SK-N-MC (cell line): ENCODE data around the gene TCF3.

Experiments
- DNase-seq: peaks from one replicate; pipeline ENCODE4 v3.0.0-alpha.2; 2011; ENCODE audit warnings: low read depth, low spot score
- H3K27ac ChIP-seq: fragments of 200-600 bp; sonication (generic); 2 replicates; pipeline ENCODE4 v1.5.1; 2016; ENCODE audit warnings: mixed run types
- H3K36me3 ChIP-seq: fragments of 200-600 bp; sonication (generic); 2 replicates; pipeline ENCODE4 v1.6.1; 2017; ENCODE audit warnings: antibody characterized with exemption, low read length, mixed read lengths; ENCODE audit not compliant: insufficient read depth
- H3K4me3 ChIP-seq: fragments of 200-600 bp; sonication (generic); 2 replicates; pipeline ENCODE4 v1.5.1; 2016
- H3K9ac ChIP-seq: fragments of 200-600 bp; sonication (generic); 2 replicates; pipeline ENCODE4 v1.8.0; 2017; ENCODE audit warnings: mixed run types, mixed read lengths; ENCODE audit not compliant: insufficient read length
- H3K9me3 ChIP-seq: fragments of 200-600 bp; sonication (generic); 2 replicates; pipeline ENCODE4 v1.6.1; 2017; ENCODE audit warnings: low read depth, mild to moderate bottlenecking, antibody characterized with exemption, low read length, moderate library complexity, mixed read lengths
- EZH2 ChIP-seq: fragments of 200-600 bp; sonication (generic); IDR thresholded peaks from one replicate; pipeline ENCODE4 v1.6.1; 2017; ENCODE audit warnings: antibody characterized with exemption
- FOXP2 ChIP-seq: optimal IDR thresholded peaks from 2 replicates; pipeline ENCODE3; 2011; ENCODE audit warnings: mild to moderate bottlenecking, moderate library complexity; ENCODE audit not compliant: insufficient read depth; ENCODE audit errors: extremely low read length, control extremely low read depth
- POLR2AphosphoS5 ChIP-seq: IDR thresholded peaks from 2 replicates; pipeline ENCODE4 v1.6.1; 2012; ENCODE audit warnings: mild to moderate bottlenecking, low read depth, low read length, borderline replicate concordance

TCF3 gene

DNA sequence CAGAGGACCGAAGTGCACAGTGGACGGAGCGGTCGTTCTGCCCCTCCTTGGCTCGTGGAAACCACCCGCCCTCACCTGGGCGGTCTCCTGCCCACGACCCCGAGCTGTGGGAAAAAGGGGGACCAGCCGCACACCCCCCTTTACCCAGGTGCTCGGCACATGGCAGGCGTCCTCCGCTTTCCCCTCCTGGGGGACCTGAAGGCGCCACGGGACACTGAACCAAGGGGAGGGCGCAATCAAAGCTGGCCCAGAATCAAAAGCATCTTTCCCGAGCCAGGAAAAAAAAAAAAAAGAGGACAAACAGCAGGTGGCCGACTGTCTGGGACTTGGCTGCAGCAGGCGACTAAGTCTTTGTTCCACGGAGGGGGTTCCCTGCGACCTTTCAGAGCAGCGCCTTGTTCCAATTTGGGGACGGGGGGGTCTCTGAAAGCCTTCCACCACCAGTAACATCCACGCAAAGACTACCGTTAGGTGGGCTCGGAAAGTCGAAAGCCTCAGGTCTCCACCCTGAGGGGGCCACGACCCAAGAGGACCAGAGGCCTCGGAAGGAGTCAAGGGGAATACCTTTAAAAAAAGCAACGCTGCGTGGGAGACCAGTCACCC lies 60.9 kb downstream of the TCF3 start:
- peak overlapping the region; percentile 95 for H3K4me3 ChIP-seq
- no peak for DNase-seq
- TF ChIP-seq POLR2AphosphoS5: peak; percentile 1; the same call in 1 of the 2 replicates
- no peak for TF ChIP-seq FOXP2
- no peaks in the 10 kb centered on the region for H3K9me3 ChIP-seq
- H3K9ac ChIP-seq: peak overlapping the region; percentile 100
- H3K27ac ChIP-seq: peak overlapping the region; percentile 99
- peaks cover 4% of the 10 kb centered on the region for H3K36me3 ChIP-seq

DNA sequence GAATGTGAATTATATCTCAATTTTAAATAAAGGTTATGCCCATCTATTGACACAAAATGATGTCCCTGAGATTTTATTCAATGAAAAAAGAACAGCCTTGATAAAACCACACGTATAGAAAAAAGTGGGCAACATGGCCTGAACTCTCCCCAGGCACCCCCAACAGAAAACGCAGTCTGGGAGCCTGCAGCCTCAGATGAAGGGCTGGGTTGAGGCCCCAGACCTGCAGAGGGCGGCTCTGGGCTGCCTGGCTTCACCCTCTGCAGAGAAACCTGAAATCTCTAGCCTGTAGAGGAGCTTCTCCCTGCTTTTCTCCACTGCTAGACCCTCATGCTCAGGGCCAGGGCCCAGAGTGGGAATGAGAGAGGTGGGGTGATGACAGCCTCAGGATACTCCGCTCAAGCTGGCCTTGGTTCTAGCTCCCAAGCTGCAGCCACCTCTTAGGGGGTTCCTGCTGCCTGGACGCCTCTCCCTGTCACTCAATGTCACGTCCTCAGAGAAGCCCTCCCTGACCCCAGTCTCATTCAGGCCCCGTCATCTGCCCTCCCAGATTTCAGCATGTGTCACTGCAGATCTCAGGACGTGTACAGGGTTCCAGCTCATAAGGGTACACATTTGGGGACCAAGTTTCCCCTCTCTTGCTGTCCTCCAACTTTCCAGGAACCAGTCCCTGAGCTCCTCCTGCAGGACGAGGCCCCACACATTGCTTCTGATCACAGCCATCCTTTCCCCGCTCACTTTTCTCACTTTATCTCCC lies 61.6 kb downstream of the TCF3 start:
- no peak for DNase-seq
- no peak for TF ChIP-seq FOXP2
- peak; percentile 32; the same call in 1 of the 2 replicates for TF ChIP-seq POLR2AphosphoS5
- peak overlapping the region; percentile 100 for H3K9ac ChIP-seq

GRCh38 chr19:1587872-1588271 lies 64.5 kb downstream of the TCF3 start:
- Histone ChIP-seq H3K36me3 (peaks cover 26% of the 10 kb centered on the region), H3K9ac (no peak overlapping the region), H3K4me3 (no peak overlapping the region), H3K27ac (peak overlapping the region; percentile 26), H3K9me3 (no peaks in the 10 kb centered on the region)
- no peak for DNase-seq
- TF ChIP-seq FOXP2: no peak
- TF ChIP-seq EZH2: no peak
- TF ChIP-seq POLR2AphosphoS5: no peak

More for the DNA sequence above, 61.6 kb downstream of the TCF3 start:
- Histone ChIP-seq H3K36me3 (peaks cover 8% of the 10 kb centered on the region), H3K9me3 (no peaks in the 10 kb centered on the region), H3K27ac (peak overlapping the region; percentile 99), H3K4me3 (peak overlapping the region; percentile 95)

DNA sequence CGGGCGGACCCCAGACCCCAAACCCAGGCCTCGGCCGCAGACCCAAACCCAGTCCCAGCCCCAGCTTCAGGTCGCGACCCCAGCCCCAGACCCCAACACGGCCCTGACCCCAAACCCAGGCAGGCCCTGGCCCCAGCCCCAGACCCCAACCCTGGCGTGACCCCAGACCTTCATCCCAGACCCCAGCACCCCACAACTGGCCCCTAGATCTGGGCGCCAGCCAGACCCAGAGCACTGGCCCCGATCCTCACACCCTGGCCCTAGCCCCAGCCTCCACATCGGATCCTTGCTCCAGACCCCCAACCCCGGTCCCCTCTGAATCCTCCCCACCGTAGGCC lies 67.2 kb downstream of the TCF3 start:
- TF ChIP-seq EZH2: no peak
- 0 out of 2 replicates have a peak, but pooled peaks have one; percentile 7 for TF ChIP-seq POLR2AphosphoS5
- TF ChIP-seq FOXP2: no peak

DNA sequence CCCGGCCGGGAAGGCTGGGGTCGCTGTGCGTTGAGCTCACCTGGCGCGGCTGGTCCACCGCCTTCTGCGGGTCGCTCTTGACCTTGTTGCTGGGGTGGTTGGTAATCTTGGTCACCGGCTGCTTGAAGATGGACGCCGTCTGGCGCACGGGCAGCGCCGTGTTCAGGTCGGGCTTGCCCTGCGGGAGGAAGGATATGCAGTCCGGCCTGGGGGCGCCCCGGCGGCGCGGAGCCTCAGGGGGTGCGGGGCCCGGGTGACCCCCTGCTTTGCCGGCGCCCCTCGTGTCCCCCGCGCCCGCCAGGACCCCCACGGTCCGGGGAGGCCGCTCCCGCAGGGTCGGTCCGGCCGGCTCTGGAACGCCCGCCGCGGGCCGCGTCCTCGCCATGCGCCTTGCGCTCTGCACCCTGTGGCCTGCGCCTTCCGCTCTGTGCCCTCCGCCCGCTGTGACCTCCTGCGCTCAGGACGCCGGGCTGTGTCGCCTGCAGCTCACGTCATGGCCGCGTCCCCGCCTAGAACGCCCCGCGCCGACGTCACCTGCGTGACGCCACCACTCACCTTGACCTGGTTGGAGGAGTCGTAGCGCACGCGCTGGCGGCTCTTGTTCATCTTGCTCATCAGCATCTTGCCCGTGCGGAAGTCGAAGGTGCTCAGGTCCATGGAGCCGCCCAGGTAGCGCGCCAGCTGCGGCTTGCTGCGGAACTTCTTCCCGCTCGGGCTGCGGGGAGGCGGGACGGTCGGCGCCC lies 67.7 kb downstream of the TCF3 start:
- Histone ChIP-seq H3K36me3 (peaks cover 53% of the 10 kb centered on the region; the same call in 1 of the 2 replicates), H3K4me3 (no peak overlapping the region), H3K27ac (no peak overlapping the region), H3K9ac (no peak overlapping the region), H3K9me3 (no peaks in the 10 kb centered on the region)
- TF ChIP-seq POLR2AphosphoS5: no peak
- no peak for TF ChIP-seq FOXP2
- TF ChIP-seq EZH2: no peak
- no peak for DNase-seq

More for the DNA sequence above, 67.2 kb downstream of the TCF3 start:
- Histone ChIP-seq H3K9ac (no peak overlapping the region), H3K27ac (no peak overlapping the region), H3K9me3 (no peaks in the 10 kb centered on the region), H3K36me3 (peaks cover 49% of the 10 kb centered on the region; the same call in 1 of the 2 replicates), H3K4me3 (no peak overlapping the region)
- no peak for DNase-seq

DNA sequence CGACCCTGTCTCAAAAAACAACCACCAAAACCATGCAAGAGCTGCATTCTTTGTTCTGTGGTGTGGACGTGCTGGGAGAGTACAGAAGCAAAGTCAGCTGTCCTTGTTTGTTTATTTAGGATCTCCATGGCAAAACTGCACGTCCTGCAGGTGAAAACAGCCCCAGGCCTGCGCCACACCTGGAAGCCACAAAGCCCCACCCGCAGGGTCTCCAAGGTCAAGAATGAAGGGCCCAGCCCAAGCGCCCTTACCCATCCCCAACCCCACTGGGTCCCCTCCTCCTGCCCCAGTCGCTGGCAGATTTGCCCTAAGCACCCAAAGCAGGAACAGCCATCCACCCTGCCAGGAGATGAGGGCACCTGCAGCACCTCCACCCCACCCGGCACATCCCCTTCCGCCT lies 70.2 kb downstream of the TCF3 start:
- no peak for DNase-seq
- Histone ChIP-seq H3K27ac (no peak overlapping the region), H3K9ac (no peak overlapping the region), H3K36me3 (peaks cover 56% of the 10 kb centered on the region; the same call in 1 of the 2 replicates), H3K9me3 (no peaks in the 10 kb centered on the region), H3K4me3 (no peak overlapping the region)
- TF ChIP-seq EZH2: no peak
- TF ChIP-seq POLR2AphosphoS5: no peak
- no peak for TF ChIP-seq FOXP2

DNA sequence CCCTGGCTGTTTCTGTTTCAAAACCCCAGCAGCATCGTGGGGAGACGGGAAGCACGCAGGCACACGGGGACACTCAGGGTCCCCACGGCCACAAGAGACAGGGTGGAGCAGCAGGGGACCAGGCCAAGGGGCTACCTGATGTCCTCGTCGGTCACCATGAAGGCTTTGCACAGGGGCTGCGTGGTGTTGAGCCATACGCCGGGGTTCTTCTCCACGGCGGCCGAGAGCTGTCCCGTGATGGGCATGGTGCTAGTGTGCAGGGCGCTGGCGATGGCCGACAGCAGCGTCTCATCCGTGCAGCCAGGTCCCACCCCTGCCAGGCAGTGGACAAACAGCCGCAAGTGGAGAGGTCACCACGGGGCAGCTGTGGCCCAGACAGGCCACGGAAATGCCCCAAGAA lies 71.5 kb downstream of the TCF3 start:
- H3K4me3 ChIP-seq: no peak overlapping the region
- no peak for TF ChIP-seq EZH2
- no peak for TF ChIP-seq FOXP2
- TF ChIP-seq POLR2AphosphoS5: no peak
- no peak overlapping the region for H3K27ac ChIP-seq
- DNase-seq: no peak
- H3K9me3 ChIP-seq: no peaks in the 10 kb centered on the region
- no peak overlapping the region for H3K9ac ChIP-seq
- peaks cover 53% of the 10 kb centered on the region; the same call in 1 of the 2 replicates for H3K36me3 ChIP-seq

GRCh38 chr19:1580382-1580781 lies 72.0 kb downstream of the TCF3 start:
- Histone ChIP-seq H3K9ac (no peak overlapping the region), H3K4me3 (no peak overlapping the region), H3K27ac (no peak overlapping the region), H3K36me3 (peaks cover 48% of the 10 kb centered on the region; the same call in 1 of the 2 replicates), H3K9me3 (no peaks in the 10 kb centered on the region)
- TF ChIP-seq FOXP2: no peak
- no peak for TF ChIP-seq EZH2
- no peak for DNase-seq

- TF ChIP-seq FOXP2: no peak
- no peak for TF ChIP-seq EZH2
- no peak for TF ChIP-seq POLR2AphosphoS5
- Histone ChIP-seq H3K36me3 (peaks cover 41% of the 10 kb centered on the region; the same call in 1 of the 2 replicates), H3K4me3 (no peak overlapping the region), H3K9me3 (no peaks in the 10 kb centered on the region), H3K27ac (no peak overlapping the region), H3K9ac (no peak overlapping the region)
- DNase-seq: no peak
Measured at GRCh38 chr19:1579222-1579621, 73.2 kb downstream of the TCF3 start.
